K562 (cell line): Measurements from ENCODE around the gene SPEF1. TPM values are rescaled to one million over a fixed set of nuclear protein-coding genes. Genes with fewer than 3 reads are reported as not detected.

Source experiments
- EP400 ChIP-seq: fragments of 450-650 bp; IDR thresholded peaks from 2 replicates; pipeline ENCODE4 v1.6.1; 2017; ENCODE audit warnings: antibody characterized with exemption, mild to moderate bottlenecking, moderate library complexity
- FOXJ2 ChIP-seq: fragments of 200-800 bp; sonication (Bioruptor generic); IDR thresholded peaks from 2 replicates; pipeline ENCODE4 v1.6.1; 2016; ENCODE audit warnings: missing genetic modification characterization, missing compliant biosample characterization
- HDAC1 ChIP-seq, 2 experiments: fragments of 450-650 bp; IDR thresholded peaks; 2 replicates each; pipeline ENCODE4 v1.6.1; 2016 to 2017; ENCODE audit warnings: inconsistent platforms in 1 of 2, mild to moderate bottlenecking in 1 of 2, moderate library complexity in 1 of 2
- HNRNPL ChIP-seq: fragments of 200-400 bp; formaldehyde crosslinking; IDR thresholded peaks from 2 replicates; pipeline ENCODE4 v1.6.1; 2017; ENCODE audit warnings: low read depth, mild to moderate bottlenecking, low read length
- MYC ChIP-seq, 2 experiments: fragments of 250-450 bp in 1 of 2; sonication (Bioruptor Pico) in 1 of 2; IDR thresholded peaks; 2 replicates each; pipeline versions ENCODE4 v1.5.1 to v1.6.1; 2012 to 2021; ENCODE audit warnings: low read depth in 2 of 2, borderline replicate concordance in 1 of 2, improper control_type of control experiment in 1 of 2, low read length in 1 of 2, mild to moderate bottlenecking in 1 of 2, moderate library complexity in 1 of 2
- NRF1 ChIP-seq, 2 experiments: fragments of 450-650 bp; IDR thresholded peaks in 1 of 2; conservative IDR thresholded peaks in 1 of 2; 2 replicates each; pipeline ENCODE4 v1.6.1; 2014; ENCODE audit warnings: mild to moderate bottlenecking in 2 of 2
- PHTF2 ChIP-seq: fragments of 250-450 bp; sonication (Bioruptor Pico); IDR thresholded peaks from 2 replicates; pipeline ENCODE4 v1.5.0; 2021; ENCODE audit warnings: mild to moderate bottlenecking
- RFX7 ChIP-seq: fragments of 250-450 bp; sonication (Bioruptor Pico); IDR thresholded peaks from 2 replicates; pipeline ENCODE4 v1.5.1; 2021; ENCODE audit warnings: mild to moderate bottlenecking
- SRSF7 ChIP-seq: fragments of 200-400 bp; formaldehyde crosslinking; optimal IDR thresholded peaks from 2 replicates; pipeline ENCODE3; 2017; ENCODE audit warnings: mild to moderate bottlenecking, low read depth, low read length
- TAF7 ChIP-seq: fragments of 450-650 bp; IDR thresholded peaks from 2 replicates; pipeline ENCODE4 v1.6.1; 2016; ENCODE audit warnings: missing genetic modification characterization, missing compliant biosample characterization
- TCF7L2 ChIP-seq: fragments of 150-350 bp; IDR thresholded peaks from 2 replicates; pipeline ENCODE4 v1.6.1; 2016; ENCODE audit warnings: low read depth, mild to moderate bottlenecking, low read length, moderate library complexity
- WHSC1 ChIP-seq: IDR thresholded peaks from one replicate; pipeline ENCODE4 v1.6.1; 2012; ENCODE audit warnings: low read length, control low read depth, inconsistent platforms
- XRCC3 ChIP-seq: fragments of 450-650 bp; IDR thresholded peaks from 2 replicates; pipeline ENCODE4 v1.6.1; 2017; ENCODE audit warnings: mild to moderate bottlenecking, moderate library complexity
- ZBED1 ChIP-seq: IDR thresholded peaks from 2 replicates; pipeline ENCODE4 v1.6.1; 2014
- ZNF133 ChIP-seq: fragments of 250-450 bp; sonication (Bioruptor Pico); IDR thresholded peaks from 2 replicates; pipeline ENCODE4 v1.4.0; 2020; ENCODE audit warnings: mild to moderate bottlenecking
- ZNF766 ChIP-seq: fragments of 200-800 bp; sonication (Bioruptor generic); conservative IDR thresholded peaks from 2 replicates; pipeline ENCODE4 v1.6.1; 2016; ENCODE audit warnings: missing genetic modification characterization, missing compliant biosample characterization
- polyA plus RNA-seq, 8 experiments: library from polyadenylated mRNA; depleted of rRNA in 4 of 8; stranded (reverse) in 5 of 8; unstranded in 3 of 8; fragments of >200 nt; fragmentation: Nextera tagmentation in 2 of 8; fragmentation: Illumina TruSeq in 1 of 8; extraction: Ambion mirVana in 2 of 8; extraction: Trizol in 1 of 8; gene quantifications; 2 replicates each; pipeline versions ENCODE4 v1.2.1 to v1.2.3, GENCODE V29; 2011 to 2014; ENCODE audit warnings: inconsistent platforms in 1 of 8, missing spikeins in 1 of 8
- total RNA-seq, 7 experiments: library from RNA; depleted of rRNA in 6 of 7; stranded (reverse); fragments of >200 nt in 6 of 7; fragmentation: Illumina TruSeq in 2 of 7; extraction: Trizol in 2 of 7; gene quantifications; 2 replicates each; pipeline versions ENCODE4 v1.2.1 to v1.2.3, GENCODE V29; 2011 to 2021; ENCODE audit warnings: low replicate concordance in 1 of 7
- TF ChIP-seq, protein P1 (sequence below): fragments of 250-450 bp; sonication (Bioruptor Pico); IDR thresholded peaks from 2 replicates; pipeline ENCODE4 v1.8.0; 2021; ENCODE audit warnings: borderline replicate concordance, mild to moderate bottlenecking, moderate library complexity; ENCODE audit not compliant: poor library complexity, severe bottlenecking
- TF ChIP-seq, protein P2 (sequence below): fragments of 450-650 bp; IDR thresholded peaks from 2 replicates; pipeline ENCODE4 v1.6.1; 2017; ENCODE audit warnings: antibody characterized with exemption, mild to moderate bottlenecking
- TF ChIP-seq, protein P3 (sequence below): fragments of 450-650 bp; formaldehyde crosslinking; IDR thresholded peaks from 2 replicates; pipeline ENCODE4 v1.4.0; 2020; ENCODE audit warnings: mild to moderate bottlenecking, mixed read lengths
- TF ChIP-seq, protein P4 (sequence below): sonication (generic); formaldehyde crosslinking; IDR thresholded peaks from 2 replicates; pipeline ENCODE4 v1.8.0; 2022; ENCODE audit warnings: mild to moderate bottlenecking, low read depth, missing genetic modification reagents
- TF ChIP-seq, protein P5 (sequence below): fragments of 250-450 bp; sonication (Bioruptor Pico); IDR thresholded peaks from 2 replicates; pipeline ENCODE4 v1.8.0; 2022; ENCODE audit warnings: moderate library complexity, mild to moderate bottlenecking, inconsistent platforms

SPEF1 gene
- total and polyA plus RNA-seq, 9 of the 15 experiments (the other 6 are each of a cell fraction or from before 2014, with no cell fraction given) = not detected

DNA sequence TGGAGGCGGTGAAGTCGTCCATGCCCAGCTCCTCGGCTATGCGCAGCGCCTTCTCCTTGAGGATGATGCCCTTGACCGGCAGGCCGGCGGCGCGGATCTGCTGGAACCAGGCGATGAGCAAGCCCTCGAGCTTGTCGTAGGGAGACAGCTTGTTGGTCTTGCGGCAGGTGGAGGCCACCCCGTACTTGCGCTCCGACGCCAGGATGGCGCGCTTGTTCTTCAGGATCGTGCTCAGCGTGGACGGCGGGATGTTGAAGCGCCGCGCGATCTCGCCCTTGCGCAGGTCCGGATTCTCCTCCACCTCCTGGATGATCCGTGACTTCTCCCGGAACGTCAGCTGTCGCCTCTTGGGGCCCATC is 4.9 kb upstream of the SPEF1 start (continued):
- TF ChIP-seq TAF7 (no peak), ZBED1 (no peak), FOXJ2 (tag) (no peak), TCF7L2 (no peak), HDAC1 (IDR thresholded peaks at IDR 0.05) (no peak), PHTF2 (no peak), EP400 (no peak), HNRNPL (no peak; the same call in 1 of the 2 replicates), XRCC3 (no peak), SRSF7 (no peak), RFX7 (CRISPR knock-in tag) (no peak), MYC (IDR thresholded peaks at IDR 0.05; ENCODE audit: low read depth, low read length) (peak; percentile 16; the same call in 1 of the 2 replicates), MYC (CRISPR knock-in tag; IDR thresholded peaks at IDR 0.05; ENCODE audit: borderline replicate concordance, low read depth) (no peak), WHSC1 (no peak), ZNF133 (CRISPR knock-in tag) (no peak), NRF1 (conservative IDR thresholded peaks at IDR 0.05 in 1 of 2, IDR thresholded peaks at IDR 0.05 in 1 of 2) (peak; percentile 58 to 75), ZNF766 (CRISPR knock-in tag) (no peak)
- TF ChIP-seq, protein P1, sequence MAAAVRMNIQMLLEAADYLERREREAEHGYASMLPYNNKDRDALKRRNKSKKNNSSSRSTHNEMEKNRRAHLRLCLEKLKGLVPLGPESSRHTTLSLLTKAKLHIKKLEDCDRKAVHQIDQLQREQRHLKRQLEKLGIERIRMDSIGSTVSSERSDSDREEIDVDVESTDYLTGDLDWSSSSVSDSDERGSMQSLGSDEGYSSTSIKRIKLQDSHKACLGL (CRISPR knock-in tag) = no peak
- TF ChIP-seq, protein P2, sequence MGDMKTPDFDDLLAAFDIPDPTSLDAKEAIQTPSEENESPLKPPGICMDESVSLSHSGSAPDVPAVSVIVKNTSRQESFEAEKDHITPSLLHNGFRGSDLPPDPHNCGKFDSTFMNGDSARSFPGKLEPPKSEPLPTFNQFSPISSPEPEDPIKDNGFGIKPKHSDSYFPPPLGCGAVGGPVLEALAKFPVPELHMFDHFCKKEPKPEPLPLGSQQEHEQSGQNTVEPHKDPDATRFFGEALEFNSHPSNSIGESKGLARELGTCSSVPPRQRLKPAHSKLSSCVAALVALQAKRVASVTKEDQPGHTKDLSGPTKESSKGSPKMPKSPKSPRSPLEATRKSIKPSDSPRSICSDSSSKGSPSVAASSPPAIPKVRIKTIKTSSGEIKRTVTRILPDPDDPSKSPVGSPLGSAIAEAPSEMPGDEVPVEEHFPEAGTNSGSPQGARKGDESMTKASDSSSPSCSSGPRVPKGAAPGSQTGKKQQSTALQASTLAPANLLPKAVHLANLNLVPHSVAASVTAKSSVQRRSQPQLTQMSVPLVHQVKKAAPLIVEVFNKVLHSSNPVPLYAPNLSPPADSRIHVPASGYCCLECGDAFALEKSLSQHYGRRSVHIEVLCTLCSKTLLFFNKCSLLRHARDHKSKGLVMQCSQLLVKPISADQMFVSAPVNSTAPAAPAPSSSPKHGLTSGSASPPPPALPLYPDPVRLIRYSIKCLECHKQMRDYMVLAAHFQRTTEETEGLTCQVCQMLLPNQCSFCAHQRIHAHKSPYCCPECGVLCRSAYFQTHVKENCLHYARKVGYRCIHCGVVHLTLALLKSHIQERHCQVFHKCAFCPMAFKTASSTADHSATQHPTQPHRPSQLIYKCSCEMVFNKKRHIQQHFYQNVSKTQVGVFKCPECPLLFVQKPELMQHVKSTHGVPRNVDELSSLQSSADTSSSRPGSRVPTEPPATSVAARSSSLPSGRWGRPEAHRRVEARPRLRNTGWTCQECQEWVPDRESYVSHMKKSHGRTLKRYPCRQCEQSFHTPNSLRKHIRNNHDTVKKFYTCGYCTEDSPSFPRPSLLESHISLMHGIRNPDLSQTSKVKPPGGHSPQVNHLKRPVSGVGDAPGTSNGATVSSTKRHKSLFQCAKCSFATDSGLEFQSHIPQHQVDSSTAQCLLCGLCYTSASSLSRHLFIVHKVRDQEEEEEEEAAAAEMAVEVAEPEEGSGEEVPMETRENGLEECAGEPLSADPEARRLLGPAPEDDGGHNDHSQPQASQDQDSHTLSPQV = peak; percentile 40; the same call in 1 of the 2 replicates
- TF ChIP-seq, protein P3, sequence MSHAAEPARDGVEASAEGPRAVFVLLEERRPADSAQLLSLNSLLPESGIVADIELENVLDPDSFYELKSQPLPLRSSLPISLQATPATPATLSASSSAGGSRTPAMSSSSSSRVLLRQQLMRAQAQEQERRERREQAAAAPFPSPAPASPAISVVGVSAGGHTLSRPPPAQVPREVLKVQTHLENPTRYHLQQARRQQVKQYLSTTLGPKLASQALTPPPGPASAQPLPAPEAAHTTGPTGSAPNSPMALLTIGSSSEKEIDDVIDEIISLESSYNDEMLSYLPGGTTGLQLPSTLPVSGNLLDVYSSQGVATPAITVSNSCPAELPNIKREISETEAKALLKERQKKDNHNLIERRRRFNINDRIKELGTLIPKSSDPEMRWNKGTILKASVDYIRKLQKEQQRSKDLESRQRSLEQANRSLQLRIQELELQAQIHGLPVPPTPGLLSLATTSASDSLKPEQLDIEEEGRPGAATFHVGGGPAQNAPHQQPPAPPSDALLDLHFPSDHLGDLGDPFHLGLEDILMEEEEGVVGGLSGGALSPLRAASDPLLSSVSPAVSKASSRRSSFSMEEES = no peak
- TF ChIP-seq, protein P4, sequence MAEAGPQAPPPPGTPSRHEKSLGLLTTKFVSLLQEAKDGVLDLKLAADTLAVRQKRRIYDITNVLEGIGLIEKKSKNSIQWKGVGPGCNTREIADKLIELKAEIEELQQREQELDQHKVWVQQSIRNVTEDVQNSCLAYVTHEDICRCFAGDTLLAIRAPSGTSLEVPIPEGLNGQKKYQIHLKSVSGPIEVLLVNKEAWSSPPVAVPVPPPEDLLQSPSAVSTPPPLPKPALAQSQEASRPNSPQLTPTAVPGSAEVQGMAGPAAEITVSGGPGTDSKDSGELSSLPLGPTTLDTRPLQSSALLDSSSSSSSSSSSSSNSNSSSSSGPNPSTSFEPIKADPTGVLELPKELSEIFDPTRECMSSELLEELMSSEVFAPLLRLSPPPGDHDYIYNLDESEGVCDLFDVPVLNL (CRISPR knock-in tag) = 0 out of 2 replicates have a peak, but pooled peaks have one; percentile 35
- TF ChIP-seq, protein P5, sequence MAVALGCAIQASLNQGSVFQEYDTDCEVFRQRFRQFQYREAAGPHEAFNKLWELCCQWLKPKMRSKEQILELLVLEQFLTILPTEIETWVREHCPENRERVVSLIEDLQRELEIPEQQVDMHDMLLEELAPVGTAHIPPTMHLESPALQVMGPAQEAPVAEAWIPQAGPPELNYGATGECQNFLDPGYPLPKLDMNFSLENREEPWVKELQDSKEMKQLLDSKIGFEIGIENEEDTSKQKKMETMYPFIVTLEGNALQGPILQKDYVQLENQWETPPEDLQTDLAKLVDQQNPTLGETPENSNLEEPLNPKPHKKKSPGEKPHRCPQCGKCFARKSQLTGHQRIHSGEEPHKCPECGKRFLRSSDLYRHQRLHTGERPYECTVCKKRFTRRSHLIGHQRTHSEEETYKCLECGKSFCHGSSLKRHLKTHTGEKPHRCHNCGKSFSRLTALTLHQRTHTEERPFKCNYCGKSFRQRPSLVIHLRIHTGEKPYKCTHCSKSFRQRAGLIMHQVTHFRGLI (CRISPR knock-in tag) = no peak
